ENCODE data around the gene TLN1. TPM values are rescaled to one million over a fixed set of nuclear protein-coding genes. Genes with fewer than 3 reads are reported as not detected.

TLN1 gene
- total RNA-seq, 1 donor from 2014 or later, result 79.0 TPM

DNA sequence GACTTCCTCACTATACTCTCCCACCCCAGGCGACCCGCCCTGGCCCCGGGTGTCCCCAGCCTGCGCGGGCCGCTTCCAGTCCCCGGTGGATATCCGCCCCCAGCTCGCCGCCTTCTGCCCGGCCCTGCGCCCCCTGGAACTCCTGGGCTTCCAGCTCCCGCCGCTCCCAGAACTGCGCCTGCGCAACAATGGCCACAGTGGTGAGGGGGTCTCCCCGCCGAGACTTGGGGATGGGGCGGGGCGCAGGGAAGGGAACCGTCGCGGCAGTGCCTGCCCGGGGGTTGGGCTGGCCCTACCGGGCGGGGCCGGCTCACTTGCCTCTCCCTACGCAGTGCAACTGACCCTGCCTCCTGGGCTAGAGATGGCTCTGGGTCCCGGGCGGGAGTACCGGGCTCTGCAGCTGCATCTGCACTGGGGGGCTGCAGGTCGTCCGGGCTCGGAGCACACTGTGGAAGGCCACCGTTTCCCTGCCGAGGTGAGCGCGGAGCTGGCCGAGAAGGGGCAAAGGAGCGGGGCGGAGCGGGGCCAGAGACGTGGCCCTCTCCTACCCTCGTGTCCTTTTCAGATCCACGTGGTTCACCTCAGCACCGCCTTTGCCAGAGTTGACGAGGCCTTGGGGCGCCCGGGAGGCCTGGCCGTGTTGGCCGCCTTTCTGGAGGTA, 56.1 kb downstream of the TLN1 start:
- DNase-seq (ENCODE audit: low read depth), result no peak
- no peak for FAIRE-seq
- TF ChIP-seq, protein P1, sequence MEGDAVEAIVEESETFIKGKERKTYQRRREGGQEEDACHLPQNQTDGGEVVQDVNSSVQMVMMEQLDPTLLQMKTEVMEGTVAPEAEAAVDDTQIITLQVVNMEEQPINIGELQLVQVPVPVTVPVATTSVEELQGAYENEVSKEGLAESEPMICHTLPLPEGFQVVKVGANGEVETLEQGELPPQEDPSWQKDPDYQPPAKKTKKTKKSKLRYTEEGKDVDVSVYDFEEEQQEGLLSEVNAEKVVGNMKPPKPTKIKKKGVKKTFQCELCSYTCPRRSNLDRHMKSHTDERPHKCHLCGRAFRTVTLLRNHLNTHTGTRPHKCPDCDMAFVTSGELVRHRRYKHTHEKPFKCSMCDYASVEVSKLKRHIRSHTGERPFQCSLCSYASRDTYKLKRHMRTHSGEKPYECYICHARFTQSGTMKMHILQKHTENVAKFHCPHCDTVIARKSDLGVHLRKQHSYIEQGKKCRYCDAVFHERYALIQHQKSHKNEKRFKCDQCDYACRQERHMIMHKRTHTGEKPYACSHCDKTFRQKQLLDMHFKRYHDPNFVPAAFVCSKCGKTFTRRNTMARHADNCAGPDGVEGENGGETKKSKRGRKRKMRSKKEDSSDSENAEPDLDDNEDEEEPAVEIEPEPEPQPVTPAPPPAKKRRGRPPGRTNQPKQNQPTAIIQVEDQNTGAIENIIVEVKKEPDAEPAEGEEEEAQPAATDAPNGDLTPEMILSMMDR (IDR thresholded peaks at IDR 0.05; ENCODE audit: insufficient read depth, low read length, severe bottlenecking), result no peak
- peak overlapping the region; percentile 42 for H3K4me3 ChIP-seq (ENCODE audit: low read depth, low read length)
- H3K36me3 ChIP-seq (ENCODE audit: control insufficient read depth, insufficient read depth, low read length), result peaks cover 1% of the 10 kb centered on the region
- H3K27me3 ChIP-seq (ENCODE audit: control insufficient read depth, insufficient read depth, low read length), result no peaks in the 10 kb centered on the region

DNA sequence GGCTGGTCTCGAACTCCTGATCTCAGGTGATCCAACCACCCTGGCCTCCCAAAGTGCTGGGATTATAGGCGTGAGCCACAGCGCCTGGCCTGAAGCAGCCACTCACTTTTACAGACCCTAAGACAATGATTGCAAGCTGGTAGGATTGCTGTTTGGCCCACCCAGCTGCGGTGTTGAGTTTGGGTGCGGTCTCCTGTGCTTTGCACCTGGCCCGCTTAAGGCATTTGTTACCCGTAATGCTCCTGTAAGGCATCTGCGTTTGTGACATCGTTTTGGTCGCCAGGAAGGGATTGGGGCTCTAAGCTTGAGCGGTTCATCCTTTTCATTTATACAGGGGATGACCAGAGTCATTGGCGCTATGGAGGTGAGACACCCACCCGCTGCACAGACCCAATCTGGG, 56.8 kb downstream of the TLN1 start:
- DNase-seq (ENCODE audit: low read depth), result no peak
- TF ChIP-seq, protein P1 (IDR thresholded peaks at IDR 0.05; ENCODE audit: insufficient read depth, low read length, severe bottlenecking), result no peak
- Histone ChIP-seq H3K36me3 (ENCODE audit: control insufficient read depth, insufficient read depth, low read length) (peaks cover 1% of the 10 kb centered on the region), H3K27me3 (ENCODE audit: control insufficient read depth, insufficient read depth, low read length) (no peaks in the 10 kb centered on the region), H3K4me3 (ENCODE audit: low read depth, low read length) (peak overlapping the region; percentile 42)
- no peak for FAIRE-seq

DNA sequence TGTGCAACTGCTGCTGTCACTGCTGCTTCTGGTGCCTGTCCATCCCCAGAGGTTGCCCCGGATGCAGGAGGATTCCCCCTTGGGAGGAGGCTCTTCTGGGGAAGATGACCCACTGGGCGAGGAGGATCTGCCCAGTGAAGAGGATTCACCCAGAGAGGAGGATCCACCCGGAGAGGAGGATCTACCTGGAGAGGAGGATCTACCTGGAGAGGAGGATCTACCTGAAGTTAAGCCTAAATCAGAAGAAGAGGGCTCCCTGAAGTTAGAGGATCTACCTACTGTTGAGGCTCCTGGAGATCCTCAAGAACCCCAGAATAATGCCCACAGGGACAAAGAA, 58.0 kb downstream of the TLN1 start:
- FAIRE-seq, result no peak
- no peak for DNase-seq (ENCODE audit: low read depth)
- Histone ChIP-seq H3K4me3 (ENCODE audit: low read depth, low read length) (peak overlapping the region; percentile 23), H3K36me3 (ENCODE audit: control insufficient read depth, insufficient read depth, low read length) (peaks cover 1% of the 10 kb centered on the region), H3K27me3 (ENCODE audit: control insufficient read depth, insufficient read depth, low read length) (no peaks in the 10 kb centered on the region)
- TF ChIP-seq, protein P1 (IDR thresholded peaks at IDR 0.05; ENCODE audit: insufficient read depth, low read length, severe bottlenecking), result no peak

DNA sequence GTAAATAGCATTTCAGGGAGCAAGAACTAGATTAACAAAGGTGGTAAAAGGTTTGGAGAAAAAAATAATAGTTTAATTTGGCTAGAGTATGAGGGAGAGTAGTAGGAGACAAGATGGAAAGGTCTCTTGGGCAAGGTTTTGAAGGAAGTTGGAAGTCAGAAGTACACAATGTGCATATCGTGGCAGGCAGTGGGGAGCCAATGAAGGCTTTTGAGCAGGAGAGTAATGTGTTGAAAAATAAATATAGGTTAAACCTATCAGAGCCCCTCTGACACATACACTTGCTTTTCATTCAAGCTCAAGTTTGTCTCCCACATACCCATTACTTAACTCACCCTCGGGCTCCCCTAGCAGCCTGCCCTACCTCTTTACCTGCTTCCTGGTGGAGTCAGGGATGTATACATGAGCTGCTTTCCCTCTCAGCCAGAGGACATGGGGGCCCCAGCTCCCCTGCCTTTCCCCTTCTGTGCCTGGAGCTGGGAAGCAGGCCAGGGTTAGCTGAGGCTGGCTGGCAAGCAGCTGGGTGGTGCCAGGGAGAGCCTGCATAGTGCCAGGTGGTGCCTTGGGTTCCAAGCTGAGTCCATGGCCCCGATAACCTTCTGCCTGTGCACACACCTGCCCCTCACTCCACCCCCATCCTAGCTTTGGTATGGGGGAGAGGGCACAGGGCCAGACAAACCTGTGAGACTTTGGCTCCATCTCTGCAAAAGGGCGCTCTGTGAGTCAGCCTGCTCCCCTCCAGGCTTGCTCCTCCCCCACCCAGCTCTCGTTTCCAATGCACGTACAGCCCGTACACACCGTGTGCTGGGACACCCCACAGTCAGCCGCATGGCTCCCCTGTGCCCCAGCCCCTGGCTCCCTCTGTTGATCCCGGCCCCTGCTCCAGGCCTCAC, 58.6 kb downstream of the TLN1 start, which contains the start of gene CA9:
TSS of gene CA9 (plus strand) at position 797 of the 893 bp plus-strand sequence. CDS start at position 829, 32 bp downstream.
- H3K27me3 ChIP-seq (ENCODE audit: control insufficient read depth, insufficient read depth, low read length), result no peaks in the 10 kb centered on the region
- TF ChIP-seq, protein P1 (IDR thresholded peaks at IDR 0.05; ENCODE audit: insufficient read depth, low read length, severe bottlenecking), result no peak
- peaks cover 1% of the 10 kb centered on the region for H3K36me3 ChIP-seq (ENCODE audit: control insufficient read depth, insufficient read depth, low read length)
- peak within 1 kb of the TSS; percentile 23 for H3K4me3 ChIP-seq (ENCODE audit: low read depth, low read length)
- FAIRE-seq (no peak), DNase-seq (ENCODE audit: low read depth) (peak; percentile 74)

GRCh38 chr9:35669331-35670145, 62.5 kb downstream of the TLN1 start:
- Histone ChIP-seq H3K4me3 (ENCODE audit: low read depth, low read length) (no peak overlapping the region), H3K27me3 (ENCODE audit: control insufficient read depth, insufficient read depth, low read length) (no peaks in the 10 kb centered on the region), H3K36me3 (ENCODE audit: control insufficient read depth, insufficient read depth, low read length) (no peaks in the 10 kb centered on the region)
- TF ChIP-seq, protein P1 (IDR thresholded peaks at IDR 0.05; ENCODE audit: insufficient read depth, low read length, severe bottlenecking), result no peak
- FAIRE-seq (peak; percentile 55), DNase-seq (ENCODE audit: low read depth) (peak; percentile 80)
